ENCODE measurements around the gene SOX15.
"Not testable (repeated sequence)": the region's sequence is repeated elsewhere in the genome, so short reads cannot be mapped to it uniquely, and the experiment has no call there.

Gene SOX15

GRCh38 chr17:7589891-7590691 lies at the start of gene SOX15:
Gene SOX15 (minus strand): TSS chr17:7590094. CDS start chr17:7589676, 418 bp downstream.
- no peak for DNase-seq

GRCh38 chr17:7636163-7636562 lies 46.3 kb upstream of the SOX15 start:
- no peak for DNase-seq

- no peak for DNase-seq
Observed at GRCh38 chr17:7634384-7634783, 44.5 kb upstream of the SOX15 start.

GRCh38 chr17:7633093-7633492 lies 43.2 kb upstream of the SOX15 start:
- no peak for DNase-seq

- DNase-seq = no peak
Observed at GRCh38 chr17:7632492-7632894, 42.6 kb upstream of the SOX15 start.

GRCh38 chr17:7631398-7632380 lies 41.8 kb upstream of the SOX15 start:
- DNase-seq = no peak

DNA sequence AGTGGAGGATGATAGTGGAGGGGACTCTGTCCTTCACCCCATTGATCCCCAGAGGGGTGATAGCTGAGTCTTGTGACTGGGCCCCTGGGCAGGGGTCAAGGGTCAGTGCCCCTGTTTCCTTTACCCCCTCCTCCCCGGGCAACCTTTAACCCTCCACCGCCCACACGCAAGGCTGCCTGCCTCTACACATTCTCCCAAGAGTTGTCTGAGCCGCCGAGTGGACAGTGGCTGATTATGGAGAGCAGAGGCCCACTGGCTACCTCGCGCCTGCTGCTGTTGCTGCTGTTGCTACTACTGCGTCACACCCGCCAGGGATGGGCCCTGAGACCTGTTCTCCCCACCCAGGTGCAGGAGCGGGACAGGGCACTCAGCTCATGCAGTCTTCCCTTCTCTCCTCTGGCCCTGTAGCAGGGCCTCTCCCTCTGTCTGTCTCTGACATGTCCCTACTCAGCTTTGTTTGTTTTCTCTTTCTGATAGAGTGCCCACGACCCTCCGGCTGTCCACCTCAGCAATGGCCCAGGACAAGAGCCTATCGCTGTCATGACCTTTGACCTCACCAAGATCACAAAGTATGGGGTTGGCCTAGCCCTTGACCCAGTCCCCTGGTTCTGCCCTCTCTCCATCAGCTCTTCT lies 40.2 kb upstream of the SOX15 start, which contains the start of gene SHBG:
Gene SHBG (plus strand): TSS at position 197 of the 633 bp plus-strand sequence. CDS start 38 bp downstream, at position 235.
- no peak for DNase-seq

DNA sequence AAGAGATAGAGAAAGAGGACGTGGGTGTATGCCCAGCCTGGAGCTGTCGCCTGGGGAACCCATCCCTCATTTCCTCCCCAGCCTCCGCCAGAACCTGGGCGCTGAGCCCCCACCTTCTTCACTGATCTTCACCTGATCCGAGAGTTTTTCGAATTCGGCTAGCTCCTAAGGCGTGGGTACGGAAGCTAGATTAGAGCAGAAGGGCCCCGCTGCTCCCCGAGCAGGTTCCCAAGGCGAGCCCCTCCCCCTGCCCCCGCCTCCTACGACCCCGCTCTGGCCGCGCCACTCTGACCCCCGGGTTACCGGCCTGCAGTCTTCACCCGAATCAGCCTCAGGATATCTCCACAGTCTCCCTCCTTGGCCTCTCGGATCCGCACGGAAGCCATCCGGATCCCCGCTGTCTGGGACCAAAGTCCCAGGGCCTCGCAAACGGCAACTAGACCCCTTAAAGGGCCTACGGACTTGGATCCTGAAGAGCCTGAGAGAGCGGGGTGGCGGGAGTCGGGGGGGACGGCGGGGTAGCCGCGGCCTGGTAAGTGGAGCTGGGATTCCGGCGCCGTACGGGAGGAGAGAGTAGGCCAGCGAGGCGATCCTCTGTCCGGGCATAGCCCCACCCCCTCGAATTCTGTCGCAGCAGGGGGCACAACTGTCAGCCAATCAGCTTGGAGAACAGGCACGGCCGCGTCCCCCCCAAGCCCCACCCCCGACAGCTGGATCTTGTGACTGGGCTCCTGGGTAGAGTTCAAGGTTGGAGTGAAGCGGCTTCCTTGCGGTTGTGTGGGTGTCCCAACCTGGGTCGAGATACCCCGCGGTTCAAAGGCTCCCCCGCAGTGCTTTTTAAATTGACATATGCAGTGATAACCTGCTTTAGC lies 37.6 kb upstream of the SOX15 start, which contains the start of gene SAT2:
Gene SAT2 (minus strand): TSS at position 572 of the 872 bp plus-strand sequence. CDS start 186 bp downstream, at position 386.
- DNase-seq = peak; percentile 72

DNA sequence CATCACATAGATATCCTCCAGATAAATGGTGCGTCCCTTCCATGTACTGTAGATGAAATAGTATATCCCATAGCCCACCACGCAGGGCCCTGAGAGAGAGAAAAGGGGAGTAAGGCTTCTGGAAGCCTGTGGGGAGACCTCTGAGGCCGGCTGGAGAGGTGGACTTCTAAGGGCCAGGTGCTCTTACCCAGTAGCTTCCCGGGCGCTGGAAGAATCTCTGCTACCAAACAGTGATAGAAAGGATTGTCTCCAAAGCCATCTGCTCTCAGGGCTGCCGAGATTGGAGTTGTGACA lies 37.0 kb upstream of the SOX15 start:
- DNase-seq = no peak

GRCh38 chr17:7626307-7626706 lies 36.4 kb upstream of the SOX15 start:
- DNase-seq = no peak

GRCh38 chr17:7625749-7626148 lies 35.9 kb upstream of the SOX15 start:
- not testable (repeated sequence) for DNase-seq

GRCh38 chr17:7623661-7624060 lies 33.8 kb upstream of the SOX15 start:
- no peak for DNase-seq

GRCh38 chr17:7620835-7621234 lies 30.9 kb upstream of the SOX15 start:
- DNase-seq = no peak

- DNase-seq = no peak
Observed at GRCh38 chr17:7618608-7619007, 28.7 kb upstream of the SOX15 start.

GRCh38 chr17:7615265-7615747 lies 25.4 kb upstream of the SOX15 start:
- DNase-seq = no peak

DNA sequence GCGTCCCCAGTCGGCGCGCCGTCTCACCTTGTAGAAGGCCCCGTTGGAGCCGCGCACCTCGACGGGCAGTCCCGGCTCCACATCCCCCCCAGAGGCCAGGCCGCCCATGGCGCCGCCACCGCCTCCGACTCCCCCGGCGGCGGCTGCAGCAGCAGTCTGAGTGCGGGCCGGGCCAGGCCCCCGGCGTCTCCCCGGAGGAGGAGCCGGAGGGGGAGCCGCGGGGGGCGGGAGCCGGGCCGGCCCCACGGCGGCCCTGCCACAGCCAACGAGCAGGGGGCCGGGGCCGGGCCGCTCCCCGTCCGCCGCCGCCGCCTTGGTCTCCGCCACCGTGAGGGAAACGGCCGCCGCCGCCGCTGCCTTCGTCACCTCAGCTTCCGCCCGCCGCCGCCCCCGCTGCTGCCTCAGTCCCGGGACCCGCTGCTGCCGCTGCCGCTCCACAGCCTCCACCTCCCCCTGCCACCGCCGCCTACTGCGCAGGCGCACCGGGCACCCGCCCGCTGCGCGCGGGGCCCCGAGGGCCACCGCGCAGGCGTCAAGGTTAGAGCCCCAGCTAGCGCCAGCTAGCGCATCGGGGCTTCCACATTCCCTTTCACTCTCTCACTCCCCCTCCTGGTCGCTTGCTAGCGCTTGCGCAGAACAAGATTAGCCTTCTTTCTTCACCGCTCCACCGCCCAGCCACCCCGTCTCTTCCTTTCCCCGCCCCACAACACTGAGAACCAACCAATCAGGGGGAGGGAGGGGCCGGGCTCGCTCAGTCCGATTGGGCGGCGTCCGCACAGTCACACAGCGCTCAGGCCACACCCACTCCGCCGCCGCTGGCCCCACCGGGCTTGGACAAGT lies 24.8 kb upstream of the SOX15 start, which contains the start of gene FXR2:
Gene FXR2 (minus strand): TSS at position 473 of the 840 bp plus-strand sequence. CDS start 365 bp downstream, at position 108.
- DNase-seq = peak; percentile 97

GRCh38 chr17:7613769-7614424 lies 24.0 kb upstream of the SOX15 start:
- DNase-seq = no peak

DNA sequence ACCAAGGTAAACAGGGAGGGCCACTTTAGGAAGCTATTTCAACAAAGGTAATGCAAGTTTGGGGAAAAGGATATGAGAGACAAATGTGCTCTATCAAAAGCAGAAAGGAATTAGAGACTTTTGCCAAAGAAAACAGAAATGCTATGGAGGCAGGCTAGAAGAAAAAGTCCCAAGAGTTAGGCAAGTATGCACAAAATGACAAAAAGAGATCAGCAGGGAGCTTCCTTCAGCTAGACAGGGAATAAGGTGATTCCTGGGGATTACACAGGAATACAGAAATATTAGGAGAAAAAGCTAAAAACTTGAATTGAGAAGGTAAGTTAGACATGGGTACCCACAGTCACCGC lies 22.4 kb upstream of the SOX15 start:
- no peak for DNase-seq

DNA sequence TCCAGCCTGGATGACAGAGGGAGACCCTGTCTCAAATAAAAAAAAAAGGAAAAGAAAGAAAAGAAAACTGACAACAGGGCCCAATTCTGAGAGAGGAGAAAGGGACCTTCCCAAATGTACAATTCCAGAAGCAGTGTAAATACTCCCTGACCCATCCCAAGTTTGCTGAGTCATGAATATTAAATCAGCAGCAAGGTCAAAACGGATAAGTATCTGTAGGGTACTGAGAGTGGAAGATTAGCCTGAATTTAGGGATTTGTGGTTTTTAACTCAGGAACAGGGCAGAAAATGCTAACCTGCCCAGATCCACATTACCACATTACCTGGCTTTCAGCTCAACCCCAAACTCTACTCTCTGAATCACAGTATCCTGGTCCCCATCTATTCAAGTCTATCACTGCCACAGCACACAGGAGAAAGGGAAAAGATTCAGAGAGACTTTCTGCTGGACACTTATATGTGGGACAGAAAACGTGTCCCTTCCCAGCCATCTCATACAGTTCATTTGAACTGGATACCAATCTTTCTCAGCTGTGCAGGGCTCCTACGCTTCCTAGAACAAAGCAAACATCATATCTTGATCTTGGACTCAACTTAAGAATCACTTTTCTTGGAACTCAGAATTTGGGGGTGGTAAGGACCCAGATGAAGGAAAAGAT lies 21.9 kb upstream of the SOX15 start:
- DNase-seq = no peak

GRCh38 chr17:7610641-7611040 lies 20.7 kb upstream of the SOX15 start:
- no peak for DNase-seq

Measured in activated CD4-positive, alpha-beta T cell treated with anti-CD3 and anti-CD28 coated beads for 1 hour (primary cell).